ENCODE data around the gene LPAR5. TPM values are rescaled to one million over a fixed set of nuclear protein-coding genes. Genes with fewer than 3 reads are reported as not detected.

Gene LPAR5
- total RNA-seq, 1 donor from 2014 or later, result 30.4 TPM

DNA sequence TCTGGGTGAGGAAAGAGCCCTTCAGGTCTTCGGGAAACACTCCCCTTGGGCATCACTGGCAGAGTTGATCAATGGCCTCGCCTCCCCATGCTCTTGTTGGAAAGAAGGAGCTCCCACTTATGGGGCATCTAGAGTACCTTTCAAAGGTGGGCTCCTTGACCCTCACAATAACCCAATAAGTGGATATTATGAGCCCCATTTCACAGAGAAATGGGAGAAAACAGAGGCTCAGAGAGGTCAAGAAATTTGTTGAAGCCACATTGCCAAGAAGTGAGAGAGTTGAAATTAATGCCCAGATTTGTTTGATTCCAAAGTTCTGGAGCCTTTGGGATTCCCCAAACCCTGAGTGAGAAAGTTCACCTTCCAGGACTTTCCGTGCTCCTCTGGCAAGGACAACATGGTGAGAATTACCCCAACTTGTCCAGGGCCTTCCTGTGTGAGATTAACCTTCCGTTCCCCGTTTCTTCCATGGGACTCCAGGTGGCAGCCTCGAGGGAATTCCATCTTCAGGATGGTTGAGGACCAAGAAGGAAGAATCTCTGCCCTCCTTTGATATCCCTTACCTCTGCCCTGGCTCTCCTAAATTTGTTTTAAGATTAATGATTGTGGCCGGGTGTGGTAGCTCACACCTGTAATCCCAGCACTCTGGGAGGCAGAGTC, 21.1 kb downstream of the LPAR5 start:
- POLR2A ChIA-PET, result interaction anchor here (0.5 to 3.9 kb wide), 12 partner anchors 9 to 138 kb away, joined by 3 to 48 read pairs (median 4); partner anchors contain the start of genes ACRBP, COPS7A, LPAR5 and MLF2
- CTCF ChIA-PET, result interaction anchor here (0.6 to 2.3 kb wide), 4 partner anchors 30 to 335 kb away, joined by 4 to 7 read pairs (median 6); partner anchors contain the start of gene COPS7A
- no peak for TF ChIP-seq CTCF (IDR thresholded peaks at IDR 0.05)
- no peak for ATAC-seq (ENCODE audit: low read depth)
- Mint-ChIP-seq H3K9me3 (no peaks in the 10 kb centered on the region), H3K27me3 (no peaks in the 10 kb centered on the region), H3K27ac (peak overlapping the region; percentile 88), H3K4me3 (no peak overlapping the region), H3K4me1 (peaks cover 71% of the 10 kb centered on the region), H3K36me3 (ENCODE audit: low read depth) (peaks cover 12% of the 10 kb centered on the region)
- DNase-seq, result no peak
- intact Hi-C loops (cut with micrococcal nuclease), result no loop called here

DNA sequence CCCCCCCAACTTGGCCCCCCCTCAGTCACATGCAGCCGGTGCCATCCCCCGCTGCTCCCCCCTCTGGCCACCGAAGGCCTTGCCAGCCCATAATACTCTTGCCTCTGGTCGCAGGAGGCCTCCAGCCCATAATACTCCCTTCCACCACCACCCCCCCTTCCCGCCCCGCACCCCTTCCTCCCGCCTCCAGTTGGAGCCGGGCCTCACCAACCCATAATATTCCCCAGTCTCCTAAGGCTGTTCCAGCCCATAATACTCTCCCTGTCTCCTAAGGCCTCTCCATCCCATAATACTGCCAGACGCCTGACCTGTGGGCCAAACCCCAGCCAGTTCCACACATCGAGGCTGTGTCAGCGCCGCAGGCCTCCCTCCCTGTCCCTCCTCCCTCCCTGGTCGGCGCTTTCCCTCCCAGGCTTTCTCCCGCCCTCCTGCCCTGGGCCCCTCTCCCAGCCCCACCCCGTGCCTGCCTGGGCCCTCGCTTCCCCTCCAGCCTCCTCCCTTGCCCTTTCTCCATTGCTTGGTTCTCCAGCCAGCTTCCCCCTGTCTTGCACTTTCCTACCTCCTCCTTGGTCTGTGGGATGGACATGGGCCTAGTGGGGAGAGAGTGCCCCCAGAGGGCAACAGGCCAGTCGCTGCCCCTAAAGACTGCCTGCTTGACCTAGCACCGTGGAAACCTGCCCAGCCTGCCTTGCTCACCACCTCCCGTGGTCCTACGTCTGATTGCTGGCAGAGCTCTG, 21.8 kb downstream of the LPAR5 start:
- Mint-ChIP-seq H3K27me3 (no peaks in the 10 kb centered on the region), H3K9me3 (no peaks in the 10 kb centered on the region), H3K27ac (peak overlapping the region; percentile 88), H3K4me3 (no peak overlapping the region), H3K4me1 (peaks cover 75% of the 10 kb centered on the region), H3K36me3 (ENCODE audit: low read depth) (peaks cover 5% of the 10 kb centered on the region)
- CTCF ChIA-PET, result interaction anchor here (1.0 to 2.3 kb wide), 4 partner anchors 31 to 110 kb away, joined by 3 to 7 read pairs (median 5); partner anchors contain the start of gene COPS7A
- peak; percentile 28 for DNase-seq
- TF ChIP-seq CTCF (IDR thresholded peaks at IDR 0.05), result no peak
- intact Hi-C loops (cut with micrococcal nuclease), result loop anchor here (1.0 kb wide), 1 partner anchor 139 kb away; the partner anchor contains the start of gene MLF2
- peak; percentile 36 for ATAC-seq (ENCODE audit: low read depth)
- POLR2A ChIA-PET, result interaction anchor here (0.5 to 3.9 kb wide), 17 partner anchors 8 to 139 kb away, joined by 3 to 48 read pairs (median 4); partner anchors contain the start of genes ACRBP, COPS7A, LPAR5 and MLF2

GRCh38 chr12:6613015-6613775, 22.6 kb downstream of the LPAR5 start:
- CTCF ChIA-PET, result interaction anchor here (0.7 to 2.3 kb wide), 6 partner anchors 22 to 180 kb away, joined by 3 to 7 read pairs (median 4); partner anchors contain the start of gene NOP2
- Mint-ChIP-seq H3K36me3 (ENCODE audit: low read depth) (no peaks in the 10 kb centered on the region), H3K4me3 (peak overlapping the region; percentile 38), H3K27ac (peak overlapping the region; percentile 85), H3K27me3 (no peaks in the 10 kb centered on the region), H3K9me3 (no peaks in the 10 kb centered on the region), H3K4me1 (peaks cover 71% of the 10 kb centered on the region)
- no peak for TF ChIP-seq CTCF (IDR thresholded peaks at IDR 0.05)
- POLR2A ChIA-PET, result interaction anchor here (0.5 to 3.9 kb wide), 21 partner anchors 9 to 197 kb away, joined by 3 to 48 read pairs (median 4); partner anchors contain the start of genes ACRBP, COPS7A, LPAR5 and MLF2
- DNase-seq (no peak), ATAC-seq (ENCODE audit: low read depth) (peak; percentile 19)
- intact Hi-C loops (cut with micrococcal nuclease), result loop anchor here (1.0 kb wide), 1 partner anchor 140 kb away; the partner anchor contains the start of gene MLF2

GRCh38 chr12:6612652-6613014, 23.1 kb downstream of the LPAR5 start:
- ATAC-seq (ENCODE audit: low read depth), result no peak

More at GRCh38 chr12:6612652-6613014, 23.1 kb downstream of the LPAR5 start:
- ChIA-PET POLR2A (interaction anchor here (0.5 to 3.9 kb wide), 11 partner anchors 15 to 140 kb away, joined by 3 to 48 read pairs (median 7); partner anchors contain the start of genes COPS7A, LPAR5, MLF2 and NOP2), CTCF (interaction anchor here (0.7 to 1.2 kb wide), 4 partner anchors 22 to 180 kb away, joined by 3 to 4 read pairs (median 4); partner anchors contain the start of gene NOP2)
- intact Hi-C loops (cut with micrococcal nuclease), result loop anchor here (1.0 kb wide), 1 partner anchor 141 kb away; the partner anchor contains the start of gene MLF2
- H3K4me3 Mint-ChIP-seq, result peak overlapping the region; percentile 38
- peak overlapping the region; percentile 85 for H3K27ac Mint-ChIP-seq
- TF ChIP-seq CTCF (IDR thresholded peaks at IDR 0.05), result no peak
- no peaks in the 10 kb centered on the region for H3K36me3 Mint-ChIP-seq (ENCODE audit: low read depth)
- no peaks in the 10 kb centered on the region for H3K27me3 Mint-ChIP-seq
- H3K9me3 Mint-ChIP-seq, result no peaks in the 10 kb centered on the region
- H3K4me1 Mint-ChIP-seq, result peaks cover 67% of the 10 kb centered on the region
- DNase-seq, result no peak
